H1 (cell line): ENCODE results near the gene NCK2. TPM values are rescaled to one million over a fixed set of nuclear protein-coding genes. Genes with fewer than 3 reads are reported as not detected.

Experiments
- CTCF ChIA-PET: fragments of 300-600 bp; sonication (Branson Sonifier 250); formaldehyde crosslinking; loops from one replicate; lab custom pipeline; 2021; ENCODE audit not compliant: partially characterized antibody; lab: Charles Lee
- POLR2A ChIA-PET: fragments of 300-600 bp; sonication (Branson Sonifier 250); formaldehyde crosslinking; loops from one replicate; lab custom pipeline; 2021; ENCODE audit warnings: inconsistent platforms; ENCODE audit not compliant: partially characterized antibody; lab: Charles Lee
- DNase-seq, 2 experiments: peaks; one replicate each; pipeline versions ENCODE4 v3.0.0 to v3.0.0-alpha.2; 2010 to 2022; ENCODE audit warnings: low spot score in 2 of 2, low read depth in 1 of 2, mixed read lengths in 1 of 2
- FAIRE-seq: peaks from 2 replicates; lab custom pipeline; 2011; peaks lifted over from hg19 to GRCh38; lab: Jason Lieb, UNC
- H2AFZ ChIP-seq: 2 replicates; pipeline ENCODE4 v1.8.1; 2012; ENCODE audit warnings: low read length, inconsistent platforms
- H2AK5ac ChIP-seq: 2 replicates; pipeline ENCODE4 v1.6.1; 2013; ENCODE audit warnings: low read depth, low read length
- H2BK120ac ChIP-seq: replicated peaks from 2 replicates; pipeline ENCODE3; 2013; ENCODE audit warnings: low read depth, low read length, inconsistent platforms
- H2BK12ac ChIP-seq: 2 replicates; pipeline ENCODE4 v1.6.1; 2013; ENCODE audit warnings: low read depth, low read length
- H2BK15ac ChIP-seq: 2 replicates; pipeline ENCODE4 v1.6.1; 2013; ENCODE audit warnings: low read length
- H2BK20ac ChIP-seq: 2 replicates; pipeline ENCODE4 v1.6.1; 2013; ENCODE audit warnings: low read length
- H2BK5ac ChIP-seq: 2 replicates; pipeline ENCODE4 v1.6.1; 2013; ENCODE audit warnings: low read depth, low read length
- H3K14ac ChIP-seq: 2 replicates; pipeline ENCODE4 v1.6.1; 2013; ENCODE audit warnings: inconsistent platforms; ENCODE audit not compliant: insufficient read length
- H3K18ac ChIP-seq: 2 replicates; pipeline ENCODE4 v1.6.1; 2013; ENCODE audit warnings: low read length; ENCODE audit errors: extremely low read depth
- H3K23ac ChIP-seq: 2 replicates; pipeline ENCODE4 v1.6.1; 2013; ENCODE audit warnings: inconsistent platforms; ENCODE audit not compliant: insufficient read length
- H3K23me2 ChIP-seq: 2 replicates; pipeline ENCODE4 v1.6.1; 2013; ENCODE audit warnings: low read depth, low read length
- H3K27ac ChIP-seq: 2 replicates; pipeline ENCODE4 v1.6.1; 2011; ENCODE audit warnings: low read depth, low read length, inconsistent platforms
- H3K27me3 ChIP-seq, 4 experiments: replicated peaks in 1 of 4; 1 replicate in 1 of 4; 2 replicates in 3 of 4; pipeline versions ENCODE4 v1.6.1 to v1.8.1; 2011 to 2013; ENCODE audit warnings: low read length in 3 of 4, mild to moderate bottlenecking in 3 of 4, inconsistent platforms in 2 of 4, mixed read lengths in 2 of 4, moderate library complexity in 1 of 4; ENCODE audit not compliant: control insufficient read depth in 3 of 4, insufficient read depth in 3 of 4; ENCODE audit errors: extremely low read depth in 1 of 4
- H3K36me3 ChIP-seq, 4 experiments: 2 replicates each; pipeline versions ENCODE4 v1.6.1 to v1.8.1; 2011 to 2013; ENCODE audit warnings: mild to moderate bottlenecking in 4 of 4, low read length in 3 of 4, moderate library complexity in 2 of 4, control low read depth in 1 of 4, inconsistent platforms in 1 of 4; ENCODE audit not compliant: insufficient read depth in 4 of 4, control insufficient read depth in 2 of 4
- H3K4ac ChIP-seq: replicated peaks from 2 replicates; pipeline ENCODE3; 2013; ENCODE audit warnings: low read length, low read depth, mixed read lengths, inconsistent platforms; ENCODE audit not compliant: insufficient read length
- H3K4me1 ChIP-seq, 4 experiments: replicated peaks in 1 of 4; 1 replicate in 1 of 4; 2 replicates in 3 of 4; pipeline versions ENCODE4 v1.6.1 to v1.8.1; 2011 to 2013; ENCODE audit warnings: low read length in 3 of 4, inconsistent platforms in 2 of 4, mixed read lengths in 1 of 4; ENCODE audit not compliant: insufficient read depth in 4 of 4, control insufficient read depth in 3 of 4
- H3K4me2 ChIP-seq, 2 experiments: 2 replicates each; pipeline versions ENCODE4 v1.6.1 to v1.8.1; 2011 to 2013; ENCODE audit warnings: low read depth in 2 of 2, low read length in 2 of 2, control low read depth in 1 of 2, inconsistent platforms in 1 of 2, mild to moderate bottlenecking in 1 of 2; ENCODE audit not compliant: insufficient read depth in 1 of 2
- H3K4me3 ChIP-seq, 4 experiments: fragments of 200-600, 300-600 bp in 1 of 4; sonication (generic), shearing (Covaris generic), sonication (Bioruptor Twin) in 1 of 4; 2 replicates each; pipeline versions ENCODE4 v1.5.1 to v1.8.1; 2011 to 2016; ENCODE audit warnings: low read length in 4 of 4, low read depth in 3 of 4, control low read depth in 2 of 4, inconsistent platforms in 2 of 4, mild to moderate bottlenecking in 2 of 4, mixed read lengths in 1 of 4, moderate library complexity in 1 of 4; ENCODE audit not compliant: insufficient read depth in 2 of 4; ENCODE audit errors: extremely low read depth in 1 of 4
- H3K56ac ChIP-seq: replicated peaks from 2 replicates; pipeline ENCODE3; 2013; ENCODE audit warnings: low read depth, mild to moderate bottlenecking, mixed read lengths, low read length, inconsistent platforms; ENCODE audit not compliant: insufficient read length
- H3K79me1 ChIP-seq: 2 replicates; pipeline ENCODE4 v1.6.1; 2013; ENCODE audit warnings: low read depth, low read length, control low read depth
- H3K79me2 ChIP-seq, 2 experiments: 2 replicates each; pipeline versions ENCODE4 v1.6.1 to v1.8.1; 2012 to 2013; ENCODE audit warnings: low read length in 2 of 2, mild to moderate bottlenecking in 2 of 2, inconsistent platforms in 1 of 2; ENCODE audit not compliant: insufficient read depth in 2 of 2, control insufficient read depth in 1 of 2
- H3K9ac ChIP-seq, 4 experiments: replicated peaks in 1 of 4; 1 replicate in 1 of 4; 2 replicates in 3 of 4; pipeline versions ENCODE4 v1.6.1 to v1.8.1; 2011 to 2013; ENCODE audit warnings: low read depth in 3 of 4, low read length in 3 of 4, control low read depth in 2 of 4, mild to moderate bottlenecking in 2 of 4, moderate library complexity in 2 of 4, inconsistent platforms in 1 of 4; ENCODE audit errors: extremely low read depth in 1 of 4
- H3K9me3 ChIP-seq, 2 experiments: 2 replicates each; pipeline versions ENCODE4 v1.6.1 to v1.8.1; 2012 to 2013; ENCODE audit warnings: mild to moderate bottlenecking in 2 of 2, moderate library complexity in 2 of 2, control low read depth in 1 of 2, inconsistent platforms in 1 of 2, low read depth in 1 of 2, low read length in 1 of 2, mixed read lengths in 1 of 2; ENCODE audit not compliant: insufficient read depth in 2 of 2
- H4K20me1 ChIP-seq, 2 experiments: replicated peaks in 1 of 2; 2 replicates each; pipeline versions ENCODE3 to v1.8.1; 2011 to 2013; ENCODE audit warnings: inconsistent platforms in 2 of 2, low read length in 2 of 2, mild to moderate bottlenecking in 1 of 2; ENCODE audit not compliant: insufficient read depth in 2 of 2, control insufficient read depth in 1 of 2
- H4K5ac ChIP-seq: 2 replicates; pipeline ENCODE4 v1.6.1; 2013; ENCODE audit warnings: low read length, low read depth, mixed read lengths, inconsistent platforms; ENCODE audit not compliant: insufficient read length
- H4K8ac ChIP-seq: 2 replicates; pipeline ENCODE4 v1.8.0; 2013; ENCODE audit warnings: mild to moderate bottlenecking, moderate library complexity, low read length, inconsistent platforms; ENCODE audit not compliant: insufficient read depth; ENCODE audit errors: extremely low read depth
- H4K91ac ChIP-seq: replicated peaks from 2 replicates; pipeline ENCODE3; 2013; ENCODE audit warnings: low read length, mixed read lengths, inconsistent platforms; ENCODE audit not compliant: insufficient read length
- KDM4A ChIP-seq: IDR thresholded peaks from one replicate; pipeline ENCODE4 v1.7.1; 2012; ENCODE audit warnings: low read depth, mild to moderate bottlenecking, moderate library complexity, low read length, inconsistent platforms; ENCODE audit not compliant: severe bottlenecking
- TBP ChIP-seq: IDR thresholded peaks from 2 replicates; pipeline ENCODE4 v1.6.1; 2011; ENCODE audit warnings: low read depth, low read length, improper control_type of control experiment
- USF2 ChIP-seq: IDR thresholded peaks from 2 replicates; pipeline ENCODE4 v1.6.1; 2011; ENCODE audit warnings: low read length, improper control_type of control experiment
- WGBS, 2 experiments: shearing (Covaris generic) in 1 of 2; methylation state at CpG; one replicate each; pipeline versions ENCODE4 v1.1.6 to v1.1.7; 2013 to 2015; ENCODE audit warnings: low lambda C conversion rate in 2 of 2, mixed read lengths in 2 of 2, inconsistent platforms in 1 of 2, low coverage in 1 of 2, missing lambda C conversion rate in 1 of 2; ENCODE audit not compliant: insufficient replicate concordance in 2 of 2, insufficient coverage in 1 of 2, insufficient read length in 1 of 2; ENCODE audit errors: extremely low coverage in 1 of 2, missing lambda C conversion rate in 1 of 2; 5-methylcytosine and 5-hydroxymethylcytosine counted together
- polyA plus RNA-seq, 7 experiments: library from polyadenylated mRNA; depleted of rRNA in 3 of 7; stranded (reverse) in 5 of 7; unstranded in 2 of 7; fragments of >200 nt in 5 of 7; fragments of 200-250 nt in 2 of 7; gene quantifications; 1 replicate in 5 of 7; 2 replicates in 1 of 7; 4 replicates in 1 of 7; pipeline versions ENCODE4 v1.2.1 to v1.2.3, GENCODE V29; 2011 to 2013; ENCODE audit warnings: missing spikeins in 2 of 7, mixed read lengths in 2 of 7
- total RNA-seq: library from RNA; stranded (reverse); fragmentation: NEBNext Ultra II Directional; extraction: Animal tissue kit (Norgen Biotek cat#: 25700); gene quantifications from 2 replicates; pipeline ENCODE4 v1.2.1, GENCODE V29; 2021

NCK2 gene
- total and polyA plus RNA-seq, 2 of the 8 experiments (the other 6 are each of a cell fraction or from before 2014, with no cell fraction given) = 30.3 to 65.7 TPM

- CTCF ChIA-PET = no interaction called here
- POLR2A ChIA-PET = no interaction called here
- TF ChIP-seq USF2 = no peak
- TF ChIP-seq TBP = no peak
- TF ChIP-seq KDM4A = no peak
Measured at GRCh38 chr2:105738658-105739241, 6.0 kb upstream of the NCK2 start.

More at GRCh38 chr2:105738658-105739241, 6.0 kb upstream of the NCK2 start:
- no peaks in the 10 kb centered on the region for H3K79me1 ChIP-seq
- H2AK5ac ChIP-seq = no peak overlapping the region
- H4K91ac ChIP-seq = no peak overlapping the region
- no peak overlapping the region for H4K5ac ChIP-seq
- H4K20me1 ChIP-seq = no peaks in the 10 kb centered on the region
- no peaks in the 10 kb centered on the region for H3K79me2 ChIP-seq
- H3K4me1 ChIP-seq = peaks cover 0 to 3% (median 2%) of the 10 kb centered on the region in 4 experiments; a peak in 4 of 7 replicates
- no peak overlapping the region for H3K56ac ChIP-seq
- no peak overlapping the region for H2BK5ac ChIP-seq
- H3K23ac ChIP-seq = no peak overlapping the region
- H2BK120ac ChIP-seq = no peak overlapping the region
- no peak overlapping the region for H4K8ac ChIP-seq
- no peaks in the 10 kb centered on the region for H3K36me3 ChIP-seq
- DNase-seq (no peak), FAIRE-seq (no peak)
- no peaks in the 10 kb centered on the region; a peak in 2 of 7 replicates for H3K27me3 ChIP-seq
- H3K4me2 ChIP-seq = no peak overlapping the region
- H3K23me2 ChIP-seq = no peaks in the 10 kb centered on the region
- H3K18ac ChIP-seq = no peak overlapping the region
- H2AFZ ChIP-seq = no peak overlapping the region
- H3K4me3 ChIP-seq = no peak overlapping the region
- no peak overlapping the region for H2BK15ac ChIP-seq
- H2BK12ac ChIP-seq = no peak overlapping the region
- WGBS, 2 experiments = 77% methylated on average over 6 of the region's 6 CpGs; no CpG with 5 or more reads in 1 of the 2 experiments
- H2BK20ac ChIP-seq = no peak overlapping the region
- no peak overlapping the region for H3K14ac ChIP-seq
- no peaks in the 10 kb centered on the region for H3K9me3 ChIP-seq
- H3K9ac ChIP-seq = no peak overlapping the region
- H3K27ac ChIP-seq = no peak overlapping the region
- no peak overlapping the region for H3K4ac ChIP-seq
